Activated T-helper 2 cell treated with anti-CD3 and anti-CD28 coated beads, Interferon-gamma antibody, Interleukin-2, Interleukin-4, amounts not matched to agents 10 μg/mL and 5 μg/mL and 100 μg/mL, durations not matched to agents 14 hours and 24 hours and 36 hours (primary cell): Measurements from ENCODE around the gene TMEM163. TPM values are rescaled to one million over a fixed set of nuclear protein-coding genes. Genes with fewer than 3 reads are reported as not detected.
"Not testable (repeated sequence)": the region's sequence is repeated elsewhere in the genome, so short reads cannot be mapped to it uniquely, and the experiment has no call there.

Source experiments
- DNase-seq: peaks from one replicate; pipeline ENCODE4 v3.0.0; 2021; ENCODE audit warnings: low spot score
- H3K27ac Mint-ChIP-seq: one replicate; pipeline ENCODE4 v1.8.0; 2021; ENCODE audit warnings: mixed read lengths
- H3K27me3 Mint-ChIP-seq: one replicate; pipeline ENCODE4 v1.8.0; 2021; ENCODE audit warnings: low read depth, mixed read lengths
- H3K36me3 Mint-ChIP-seq: one replicate; pipeline ENCODE4 v1.8.0; 2021; ENCODE audit warnings: low read depth, mixed read lengths
- H3K4me1 Mint-ChIP-seq: one replicate; pipeline ENCODE4 v1.8.0; 2021; ENCODE audit warnings: low read depth, mixed read lengths
- H3K4me3 Mint-ChIP-seq: one replicate; pipeline ENCODE4 v1.8.0; 2021; ENCODE audit warnings: low read depth, mild to moderate bottlenecking, moderate library complexity, mixed read lengths
- H3K9me3 Mint-ChIP-seq: one replicate; pipeline ENCODE4 v1.8.0; 2021; ENCODE audit warnings: mixed read lengths
- intact Hi-C: fragments of 100-400 bp; cut with micrococcal nuclease; formaldehyde crosslinking; loops from one replicate; pipeline ENCODE4 v1.15.1; 2023
- total RNA-seq: library from RNA; stranded (reverse); gene quantifications from 2 replicates; pipeline ENCODE4 v1.2.3, GENCODE V29; 2022

Gene TMEM163
- total RNA-seq, 1 donor from 2014 or later = 0.27 TPM

GRCh38 chr2:134570676-134571075 is 148.1 kb downstream of the TMEM163 start:
- no peaks in the 10 kb centered on the region for H3K4me1 Mint-ChIP-seq
- no peaks in the 10 kb centered on the region for H3K36me3 Mint-ChIP-seq
- DNase-seq = no peak
- H3K27ac Mint-ChIP-seq = no peak overlapping the region
- no peak overlapping the region for H3K4me3 Mint-ChIP-seq
- H3K9me3 Mint-ChIP-seq = no peaks in the 10 kb centered on the region
- intact Hi-C loops = no loop called here
- peaks cover 19% of the 10 kb centered on the region for H3K27me3 Mint-ChIP-seq

- H3K36me3 Mint-ChIP-seq = no peaks in the 10 kb centered on the region
- H3K27me3 Mint-ChIP-seq = peaks cover 17% of the 10 kb centered on the region
- DNase-seq = no peak
- H3K27ac Mint-ChIP-seq = no peak overlapping the region
- no peak overlapping the region for H3K4me3 Mint-ChIP-seq
- H3K9me3 Mint-ChIP-seq = no peaks in the 10 kb centered on the region
- intact Hi-C loops = loop anchor here (10.0 kb wide), 2 partner anchors 116 to 146 kb away; partner anchors contain the start of gene TMEM163
- peaks cover 7% of the 10 kb centered on the region for H3K4me1 Mint-ChIP-seq
Observed at GRCh38 chr2:134568413-134568812, 150.4 kb downstream of the TMEM163 start.

GRCh38 chr2:134567666-134568065 is 151.1 kb downstream of the TMEM163 start:
- H3K36me3 Mint-ChIP-seq = no peaks in the 10 kb centered on the region
- DNase-seq = no peak
- H3K4me1 Mint-ChIP-seq = peaks cover 7% of the 10 kb centered on the region
- H3K27me3 Mint-ChIP-seq = peaks cover 21% of the 10 kb centered on the region
- H3K4me3 Mint-ChIP-seq = no peak overlapping the region
- no peak overlapping the region for H3K27ac Mint-ChIP-seq
- intact Hi-C loops = loop anchor here (10.0 kb wide), 2 partner anchors 117 to 147 kb away; partner anchors contain the start of gene TMEM163
- no peaks in the 10 kb centered on the region for H3K9me3 Mint-ChIP-seq

- H3K4me1 Mint-ChIP-seq, DNase-seq, H3K36me3 Mint-ChIP-seq, H3K27ac Mint-ChIP-seq, H3K9me3 Mint-ChIP-seq, H3K4me3 Mint-ChIP-seq: not testable (repeated sequence)
- intact Hi-C loops = loop anchor here (10.0 kb wide), 2 partner anchors 120 to 150 kb away; partner anchors contain the start of gene TMEM163
- peaks cover 19% of the 10 kb centered on the region for H3K27me3 Mint-ChIP-seq
Observed at GRCh38 chr2:134564955-134565354, 153.8 kb downstream of the TMEM163 start.

- peaks cover 19% of the 10 kb centered on the region for H3K27me3 Mint-ChIP-seq
- intact Hi-C loops = loop anchor here (10.0 kb wide), 2 partner anchors 120 to 150 kb away; partner anchors contain the start of gene TMEM163
- peaks cover 7% of the 10 kb centered on the region for H3K4me1 Mint-ChIP-seq
Observed at GRCh38 chr2:134564549-134564948, 154.3 kb downstream of the TMEM163 start.

GRCh38 chr2:134558208-134558830 is 160.5 kb downstream of the TMEM163 start:
- Mint-ChIP-seq H3K27me3 (peaks cover 18% of the 10 kb centered on the region), H3K4me3 (no peak overlapping the region), H3K36me3 (no peaks in the 10 kb centered on the region), H3K9me3 (no peaks in the 10 kb centered on the region), H3K27ac (no peak overlapping the region), H3K4me1 (no peaks in the 10 kb centered on the region)
- intact Hi-C loops = no loop called here
- no peak for DNase-seq

More at GRCh38 chr2:134564549-134564948, 154.3 kb downstream of the TMEM163 start:
- H3K36me3 Mint-ChIP-seq = no peaks in the 10 kb centered on the region
- no peak for DNase-seq
- H3K27ac Mint-ChIP-seq = no peak overlapping the region
- no peak overlapping the region for H3K4me3 Mint-ChIP-seq
- H3K9me3 Mint-ChIP-seq = no peaks in the 10 kb centered on the region

- no peak overlapping the region for H3K4me3 Mint-ChIP-seq
- H3K36me3 Mint-ChIP-seq = no peaks in the 10 kb centered on the region
- H3K4me1 Mint-ChIP-seq = no peaks in the 10 kb centered on the region
- H3K27me3 Mint-ChIP-seq = peaks cover 11% of the 10 kb centered on the region
- no peaks in the 10 kb centered on the region for H3K9me3 Mint-ChIP-seq
- intact Hi-C loops = no loop called here
- DNase-seq = no peak
- no peak overlapping the region for H3K27ac Mint-ChIP-seq
Observed at GRCh38 chr2:134555411-134555810, 163.4 kb downstream of the TMEM163 start.

GRCh38 chr2:134553657-134554056 is 165.1 kb downstream of the TMEM163 start:
- intact Hi-C loops = no loop called here
- no peak for DNase-seq
- H3K4me1 Mint-ChIP-seq = no peaks in the 10 kb centered on the region
- H3K9me3 Mint-ChIP-seq = no peaks in the 10 kb centered on the region
- H3K27me3 Mint-ChIP-seq = peaks cover 11% of the 10 kb centered on the region
- H3K27ac Mint-ChIP-seq = no peak overlapping the region
- H3K36me3 Mint-ChIP-seq = no peaks in the 10 kb centered on the region
- H3K4me3 Mint-ChIP-seq = no peak overlapping the region

- H3K27me3 Mint-ChIP-seq = peaks cover 6% of the 10 kb centered on the region
- no peak overlapping the region for H3K4me3 Mint-ChIP-seq
Observed at GRCh38 chr2:134550566-134551164, 168.1 kb downstream of the TMEM163 start.

GRCh38 chr2:134549104-134549503 is 169.7 kb downstream of the TMEM163 start:
- Mint-ChIP-seq H3K36me3 (no peaks in the 10 kb centered on the region), H3K4me3 (no peak overlapping the region), H3K27me3 (peaks cover 6% of the 10 kb centered on the region), H3K4me1 (no peaks in the 10 kb centered on the region), H3K9me3 (no peaks in the 10 kb centered on the region), H3K27ac (no peak overlapping the region)
- intact Hi-C loops = no loop called here
- DNase-seq = no peak

More at GRCh38 chr2:134550566-134551164, 168.1 kb downstream of the TMEM163 start:
- Mint-ChIP-seq H3K9me3 (no peaks in the 10 kb centered on the region), H3K36me3 (no peaks in the 10 kb centered on the region), H3K27ac (no peak overlapping the region), H3K4me1 (no peaks in the 10 kb centered on the region)
- DNase-seq = no peak
- intact Hi-C loops = no loop called here

- H3K36me3 Mint-ChIP-seq = no peaks in the 10 kb centered on the region
- intact Hi-C loops = no loop called here
- H3K9me3 Mint-ChIP-seq = no peaks in the 10 kb centered on the region
- H3K4me3 Mint-ChIP-seq = no peak overlapping the region
- H3K4me1 Mint-ChIP-seq = no peaks in the 10 kb centered on the region
- no peak overlapping the region for H3K27ac Mint-ChIP-seq
- no peaks in the 10 kb centered on the region for H3K27me3 Mint-ChIP-seq
- DNase-seq = no peak
Observed at GRCh38 chr2:134540990-134541389, 177.8 kb downstream of the TMEM163 start.

- no peaks in the 10 kb centered on the region for H3K36me3 Mint-ChIP-seq
- no peak for DNase-seq
- H3K27ac Mint-ChIP-seq = no peak overlapping the region
- H3K4me3 Mint-ChIP-seq = no peak overlapping the region
- intact Hi-C loops = no loop called here
- H3K4me1 Mint-ChIP-seq = no peaks in the 10 kb centered on the region
- no peaks in the 10 kb centered on the region for H3K9me3 Mint-ChIP-seq
- no peaks in the 10 kb centered on the region for H3K27me3 Mint-ChIP-seq
Observed at GRCh38 chr2:134539981-134540380, 178.8 kb downstream of the TMEM163 start.

GRCh38 chr2:134537702-134538101 is 181.1 kb downstream of the TMEM163 start:
- H3K27ac Mint-ChIP-seq = no peak overlapping the region
- no peak for DNase-seq
- intact Hi-C loops = no loop called here
- H3K4me3 Mint-ChIP-seq = no peak overlapping the region
- no peaks in the 10 kb centered on the region for H3K27me3 Mint-ChIP-seq
- no peaks in the 10 kb centered on the region for H3K4me1 Mint-ChIP-seq
- no peaks in the 10 kb centered on the region for H3K36me3 Mint-ChIP-seq
- no peaks in the 10 kb centered on the region for H3K9me3 Mint-ChIP-seq
